Peyer's patch (tissue), 4 donors: ENCODE data around the gene UBE2E1.

ENCODE experiments used
- CTCF ChIP-seq, 6 experiments: fragments of 450-650 bp in 4 of 6; fragments of 200-600 bp in 2 of 6; sonication (generic) in 1 of 6; IDR thresholded peaks; one replicate each; pipeline ENCODE4 v1.5.1; 2017 to 2019; ENCODE audit warnings: antibody characterized with exemption in 6 of 6, mild to moderate bottlenecking in 3 of 6, moderate library complexity in 1 of 6
- POLR2A ChIP-seq, 2 donors: fragments of 450-650 bp; IDR thresholded peaks; one replicate each; pipeline ENCODE4 v1.5.1; 2017; ENCODE audit warnings: antibody characterized with exemption in 2 of 2, mild to moderate bottlenecking in 2 of 2, moderate library complexity in 2 of 2

- no peak for TF ChIP-seq CTCF (IDR thresholded peaks at IDR 0.05)
- TF ChIP-seq POLR2A (IDR thresholded peaks at IDR 0.05) = no peak
Measured at GRCh38 chr3:23807424-23808015, 1.8 kb downstream of the UBE2E1 start.
